ENCODE data around the gene NAV3. TPM values are rescaled to one million over a fixed set of nuclear protein-coding genes. Genes with fewer than 3 reads are reported as not detected.

Gene NAV3
- total RNA-seq, 2 experiments from 2014 or later = not detected

GRCh38 chr12:77816196-77816595 is 14.5 kb upstream of the NAV3 start:
- ChIA-PET CTCF (no interaction called here), POLR2A (no interaction called here)
- Histone ChIP-seq H3K27me3 (ENCODE audit: control insufficient read depth in 1 of 2, insufficient read depth in 2 of 2, low read length in 2 of 2) (no peaks in the 10 kb centered on the region), H3K9me3 (ENCODE audit: control insufficient read depth in 1 of 2, insufficient read depth in 1 of 2, low read length in 2 of 2) (no peaks in the 10 kb centered on the region), H3K27ac (ENCODE audit: low read depth in 1 of 2, low read length in 2 of 2) (no peak overlapping the region), H3K4me1 (ENCODE audit: insufficient read depth, low read length) (no peaks in the 10 kb centered on the region), H3K36me3 (ENCODE audit: insufficient read depth, low read length) (no peaks in the 10 kb centered on the region), H3K4me3 (ENCODE audit: low read length) (no peak overlapping the region)
- DNase-seq = no peak
- Mint-ChIP-seq H3K27me3 (no peaks in the 10 kb centered on the region), H3K9me3 (peaks cover 5% of the 10 kb centered on the region), H3K4me3 (no peak overlapping the region), H3K4me1 (ENCODE audit: low read depth) (no peaks in the 10 kb centered on the region), H3K36me3 (ENCODE audit: low read depth) (no peaks in the 10 kb centered on the region), H3K27ac (no peak overlapping the region)
- intact Hi-C loops (cut with DNase I, micrococcal nuclease) = no loop called here
- TF ChIP-seq CTCF (IDR thresholded peaks at IDR 0.05) = no peak
- no peak for ATAC-seq (ENCODE audit: poor library complexity)

- no peak for ATAC-seq (ENCODE audit: poor library complexity)
- Histone ChIP-seq H3K36me3 (ENCODE audit: insufficient read depth, low read length) (no peaks in the 10 kb centered on the region), H3K4me1 (ENCODE audit: insufficient read depth, low read length) (no peaks in the 10 kb centered on the region), H3K27me3 (ENCODE audit: control insufficient read depth in 1 of 2, insufficient read depth in 2 of 2, low read length in 2 of 2) (no peaks in the 10 kb centered on the region), H3K9me3 (ENCODE audit: control insufficient read depth in 1 of 2, insufficient read depth in 1 of 2, low read length in 2 of 2) (no peaks in the 10 kb centered on the region), H3K4me3 (ENCODE audit: low read length) (no peak overlapping the region), H3K27ac (ENCODE audit: low read depth in 1 of 2, low read length in 2 of 2) (no peak overlapping the region)
- CTCF ChIA-PET = no interaction called here
- no peak for TF ChIP-seq CTCF (IDR thresholded peaks at IDR 0.05)
- Mint-ChIP-seq H3K4me1 (ENCODE audit: low read depth) (no peaks in the 10 kb centered on the region), H3K9me3 (peaks cover 3% of the 10 kb centered on the region), H3K27ac (no peak overlapping the region), H3K4me3 (no peak overlapping the region), H3K36me3 (ENCODE audit: low read depth) (no peaks in the 10 kb centered on the region), H3K27me3 (no peaks in the 10 kb centered on the region)
- DNase-seq = no peak
- POLR2A ChIA-PET = no interaction called here
- intact Hi-C loops (cut with DNase I, micrococcal nuclease) = no loop called here
Measured at GRCh38 chr12:77817276-77817675, 13.4 kb upstream of the NAV3 start.

GRCh38 chr12:77818351-77818750 is 12.3 kb upstream of the NAV3 start:
- Mint-ChIP-seq H3K27me3 (no peaks in the 10 kb centered on the region), H3K9me3 (peaks cover 3% of the 10 kb centered on the region), H3K36me3 (ENCODE audit: low read depth) (no peaks in the 10 kb centered on the region), H3K27ac (no peak overlapping the region), H3K4me3 (no peak overlapping the region), H3K4me1 (ENCODE audit: low read depth) (no peaks in the 10 kb centered on the region)
- no peak for TF ChIP-seq CTCF (IDR thresholded peaks at IDR 0.05)
- Histone ChIP-seq H3K4me3 (ENCODE audit: low read length) (no peak overlapping the region), H3K27me3 (ENCODE audit: control insufficient read depth in 1 of 2, insufficient read depth in 2 of 2, low read length in 2 of 2) (no peaks in the 10 kb centered on the region), H3K9me3 (ENCODE audit: control insufficient read depth in 1 of 2, insufficient read depth in 1 of 2, low read length in 2 of 2) (no peaks in the 10 kb centered on the region), H3K4me1 (ENCODE audit: insufficient read depth, low read length) (no peaks in the 10 kb centered on the region), H3K36me3 (ENCODE audit: insufficient read depth, low read length) (no peaks in the 10 kb centered on the region), H3K27ac (ENCODE audit: low read depth in 1 of 2, low read length in 2 of 2) (no peak overlapping the region)
- ChIA-PET POLR2A (no interaction called here), CTCF (no interaction called here)
- ATAC-seq (ENCODE audit: poor library complexity) (no peak), DNase-seq (no peak)
- intact Hi-C loops (cut with DNase I, micrococcal nuclease) = no loop called here
